Left lung (tissue), 10 donors: ENCODE data around the gene CHAT. TPM values are rescaled to one million over a fixed set of nuclear protein-coding genes. Genes with fewer than 3 reads are reported as not detected.

ENCODE experiments used
- ATAC-seq: fragments of 200-7000 bp; cut with Tn5 transposase; one replicate; pipeline ENCODE4 v1.9.1; 2020; ENCODE audit warnings: moderate library complexity
- DNase-seq, 4 donors: peaks; one replicate each; pipeline ENCODE4 v3.0.0-alpha.2; 2013 to 2020
- H3K27ac ChIP-seq, 2 donors: fragments of 200-600 bp; sonication (generic) in 1 of 2; one replicate each; pipeline versions ENCODE4 v1.5.0 to v1.8.0; 2020 to 2021
- H3K27me3 ChIP-seq, 2 donors: fragments of 200-600 bp; sonication (generic) in 1 of 2; one replicate each; pipeline versions ENCODE4 v1.5.0 to v1.8.0; 2020 to 2021
- H3K36me3 ChIP-seq, 2 donors: fragments of 200-600 bp; sonication (generic) in 1 of 2; one replicate each; pipeline versions ENCODE4 v1.5.0 to v1.8.0; 2020 to 2021
- H3K4me1 ChIP-seq, 2 donors: fragments of 200-600 bp; one replicate each; pipeline ENCODE4 v1.8.0; 2021
- H3K4me3 ChIP-seq, 2 donors: fragments of 200-600 bp; sonication (generic) in 1 of 2; one replicate each; pipeline versions ENCODE4 v1.5.0 to v1.8.0; 2020 to 2021; ENCODE audit warnings: mild to moderate bottlenecking in 1 of 2
- H3K9me3 ChIP-seq, 2 donors: fragments of 200-600 bp; sonication (generic) in 1 of 2; one replicate each; pipeline versions ENCODE4 v1.5.0 to v1.8.0; 2020 to 2021
- intact Hi-C, 2 donors: fragments of 100-400 bp; cut with DNase I; formaldehyde crosslinking; loops; one replicate each; pipeline versions ENCODE4 v1.11.2 to v1.14.2; 2022
- polyA plus RNA-seq, 6 donors: library from polyadenylated mRNA; unstranded; fragments of 120-200 nt; gene quantifications; one replicate each; pipeline ENCODE4 v1.2.1, GENCODE V29; 2013; ENCODE audit not compliant: insufficient read length in 6 of 6
- total RNA-seq, 2 donors: library from RNA; stranded (reverse); fragmentation: NEBNext Ultra II Directional; extraction: Animal tissue kit (Norgen Biotek cat#: 25700); gene quantifications; one replicate each; pipeline ENCODE4 v1.2.1, GENCODE V29; 2021
- TF ChIP-seq, protein P1 (sequence below), 2 donors: fragments of 200-600 bp; sonication (generic) in 1 of 2; IDR thresholded peaks; one replicate each; pipeline versions ENCODE4 v1.5.0 to v1.8.0; 2021; ENCODE audit warnings: antibody characterized with exemption in 2 of 2
- donor health status: DM: no; HTN: yes; CAD: no.
- donor health status: DM: no; HTN: no; CAD: no.

CHAT gene
- total and polyA plus RNA-seq, 8 donors = not detected

GRCh38 chr10:49656845-49657493 lies 43.1 kb downstream of the CHAT start:
- Histone ChIP-seq H3K36me3 (no peaks in the 10 kb centered on the region), H3K4me3 (no peak overlapping the region), H3K27me3 (peaks cover 0 to 22% of the 10 kb centered on the region in 2 donors), H3K4me1 (no peaks in the 10 kb centered on the region), H3K9me3 (peaks cover 0 to 22% of the 10 kb centered on the region in 2 donors), H3K27ac (no peak overlapping the region)
- no peak for DNase-seq
- intact Hi-C loops = no loop called here
- TF ChIP-seq, protein P1, sequence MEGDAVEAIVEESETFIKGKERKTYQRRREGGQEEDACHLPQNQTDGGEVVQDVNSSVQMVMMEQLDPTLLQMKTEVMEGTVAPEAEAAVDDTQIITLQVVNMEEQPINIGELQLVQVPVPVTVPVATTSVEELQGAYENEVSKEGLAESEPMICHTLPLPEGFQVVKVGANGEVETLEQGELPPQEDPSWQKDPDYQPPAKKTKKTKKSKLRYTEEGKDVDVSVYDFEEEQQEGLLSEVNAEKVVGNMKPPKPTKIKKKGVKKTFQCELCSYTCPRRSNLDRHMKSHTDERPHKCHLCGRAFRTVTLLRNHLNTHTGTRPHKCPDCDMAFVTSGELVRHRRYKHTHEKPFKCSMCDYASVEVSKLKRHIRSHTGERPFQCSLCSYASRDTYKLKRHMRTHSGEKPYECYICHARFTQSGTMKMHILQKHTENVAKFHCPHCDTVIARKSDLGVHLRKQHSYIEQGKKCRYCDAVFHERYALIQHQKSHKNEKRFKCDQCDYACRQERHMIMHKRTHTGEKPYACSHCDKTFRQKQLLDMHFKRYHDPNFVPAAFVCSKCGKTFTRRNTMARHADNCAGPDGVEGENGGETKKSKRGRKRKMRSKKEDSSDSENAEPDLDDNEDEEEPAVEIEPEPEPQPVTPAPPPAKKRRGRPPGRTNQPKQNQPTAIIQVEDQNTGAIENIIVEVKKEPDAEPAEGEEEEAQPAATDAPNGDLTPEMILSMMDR (IDR thresholded peaks at IDR 0.05) = no peak
- no peak for ATAC-seq

- intact Hi-C loops = no loop called here
- H3K36me3 ChIP-seq = no peaks in the 10 kb centered on the region
- TF ChIP-seq, protein P1 (IDR thresholded peaks at IDR 0.05) = no peak
- peaks cover 0 to 22% of the 10 kb centered on the region in 2 donors for H3K9me3 ChIP-seq
- no peak for DNase-seq
- H3K27me3 ChIP-seq = peaks cover 0 to 18% of the 10 kb centered on the region in 2 donors
- no peak for ATAC-seq
- H3K27ac ChIP-seq = no peak overlapping the region
- H3K4me1 ChIP-seq = no peaks in the 10 kb centered on the region
- H3K4me3 ChIP-seq = no peak overlapping the region
Observed at GRCh38 chr10:49657606-49658005, 43.8 kb downstream of the CHAT start.

- Histone ChIP-seq H3K9me3 (peaks cover 0 to 22% of the 10 kb centered on the region in 2 donors), H3K27me3 (peaks cover 0 to 11% of the 10 kb centered on the region in 2 donors), H3K27ac (no peak overlapping the region), H3K36me3 (no peaks in the 10 kb centered on the region), H3K4me1 (no peaks in the 10 kb centered on the region), H3K4me3 (no peak overlapping the region)
- DNase-seq = no peak
- no peak for ATAC-seq
- TF ChIP-seq, protein P1 (IDR thresholded peaks at IDR 0.05) = no peak
- intact Hi-C loops = no loop called here
Observed at GRCh38 chr10:49661140-49661856, 47.5 kb downstream of the CHAT start.

DNA sequence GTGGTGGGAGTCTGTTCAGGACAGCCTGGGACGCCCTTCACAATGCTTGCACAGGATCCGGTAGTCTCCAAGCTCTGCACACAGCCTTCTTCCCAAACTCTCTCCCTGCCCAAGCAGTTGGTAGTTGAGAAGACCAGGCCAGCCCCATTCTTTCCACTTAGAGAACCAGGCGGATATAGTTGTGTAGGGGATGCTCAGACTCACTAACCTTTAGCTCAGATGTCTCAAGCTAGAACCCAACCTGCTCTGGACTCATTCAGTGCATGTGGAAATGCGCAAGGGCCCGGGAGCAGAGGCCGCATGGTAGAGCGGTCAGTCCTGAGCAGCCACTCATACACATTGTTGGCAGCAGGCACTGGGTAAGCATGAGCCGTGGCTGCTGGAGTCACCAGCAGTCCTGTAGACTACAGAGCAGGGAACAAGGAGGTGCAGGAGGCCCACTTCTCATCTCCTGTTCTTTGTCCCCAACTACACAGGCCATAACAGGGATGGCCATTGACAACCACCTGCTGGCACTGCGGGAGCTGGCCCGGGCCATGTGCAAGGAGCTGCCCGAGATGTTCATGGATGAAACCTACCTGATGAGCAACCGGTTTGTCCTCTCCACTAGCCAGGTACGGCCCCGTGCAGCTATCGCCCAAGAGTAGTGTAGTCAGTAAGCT lies 48.5 kb downstream of the CHAT start:
- TF ChIP-seq, protein P1 (IDR thresholded peaks at IDR 0.05) = no peak
- intact Hi-C loops = no loop called here
- ATAC-seq = no peak

DNA sequence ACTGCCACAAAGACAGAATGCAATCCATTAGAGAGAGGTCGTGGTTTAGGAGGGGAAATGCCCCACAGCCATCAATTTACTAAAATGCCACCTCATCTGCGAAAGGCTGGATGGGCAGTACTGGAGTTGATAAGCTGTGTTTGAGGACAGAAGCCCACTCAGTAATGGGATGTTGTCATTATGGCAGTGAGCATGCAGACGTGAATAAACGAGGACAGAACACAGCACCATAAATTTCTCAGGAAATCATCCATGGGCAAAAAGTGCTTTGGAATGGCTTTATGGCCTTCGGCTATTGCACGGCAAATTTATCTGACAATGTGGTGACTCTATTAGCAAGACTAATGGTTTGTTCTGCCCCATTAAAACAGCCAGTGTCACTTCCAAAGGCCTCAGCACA lies 49.8 kb downstream of the CHAT start:
- Histone ChIP-seq H3K4me3 (no peak overlapping the region), H3K36me3 (no peaks in the 10 kb centered on the region), H3K4me1 (no peaks in the 10 kb centered on the region), H3K27ac (no peak overlapping the region), H3K9me3 (peaks cover 0 to 15% of the 10 kb centered on the region in 2 donors), H3K27me3 (peaks cover 0 to 21% of the 10 kb centered on the region in 2 donors)
- DNase-seq (no peak), ATAC-seq (no peak)
- intact Hi-C loops = no loop called here
- TF ChIP-seq, protein P1 (IDR thresholded peaks at IDR 0.05) = no peak

More for the DNA sequence above, 48.5 kb downstream of the CHAT start:
- Histone ChIP-seq H3K4me3 (no peak overlapping the region), H3K27ac (no peak overlapping the region), H3K4me1 (no peaks in the 10 kb centered on the region), H3K36me3 (no peaks in the 10 kb centered on the region), H3K9me3 (peaks cover 0 to 22% of the 10 kb centered on the region in 2 donors), H3K27me3 (peaks cover 0 to 21% of the 10 kb centered on the region in 2 donors)
- no peak for DNase-seq
